Heart left ventricle (tissue), 16 donors: ENCODE data around the gene STPG2. TPM values are rescaled to one million over a fixed set of nuclear protein-coding genes. Genes with fewer than 3 reads are reported as not detected.

ENCODE experiments used
- ATAC-seq, 4 donors: fragments of 200-7000 bp; cut with Tn5 transposase; one replicate each; pipeline ENCODE4 v1.9.1; 2020 to 2022; ENCODE audit warnings: moderate library complexity in 4 of 4, mild to moderate bottlenecking in 3 of 4, moderate number of reproducible peaks in 1 of 4
- DNase-seq, 5 donors: peaks; one replicate each; pipeline ENCODE4 v3.0.0-alpha.2; 2020
- H3K27ac ChIP-seq, 12 donors: fragments of 200-600 bp; sonication (generic) in 4 of 12; one replicate each; pipeline versions ENCODE4 v1.5.0 to v1.8.0; 2016 to 2022; ENCODE audit warnings: mild to moderate bottlenecking in 2 of 12
- H3K27me3 ChIP-seq, 9 donors: fragments of 200-600 bp; sonication (generic) in 2 of 9; one replicate each; pipeline versions ENCODE4 v1.5.1 to v1.8.0; 2016 to 2022; ENCODE audit warnings: mild to moderate bottlenecking in 3 of 9
- H3K36me3 ChIP-seq, 9 donors: fragments of 200-600 bp; sonication (generic) in 2 of 9; one replicate each; pipeline versions ENCODE4 v1.5.0 to v1.8.0; 2018 to 2022; ENCODE audit warnings: mild to moderate bottlenecking in 2 of 9
- H3K4me1 ChIP-seq, 12 donors: fragments of 200-600 bp; sonication (generic) in 4 of 12; one replicate each; pipeline versions ENCODE4 v1.5.0 to v1.8.0; 2016 to 2022; ENCODE audit warnings: mild to moderate bottlenecking in 3 of 12
- H3K4me3 ChIP-seq, 12 donors: fragments of 200-600 bp; sonication (generic) in 4 of 12; one replicate each; pipeline versions ENCODE4 v1.5.0 to v1.8.0; 2017 to 2022; ENCODE audit warnings: mild to moderate bottlenecking in 9 of 12, moderate library complexity in 4 of 12
- H3K9me3 ChIP-seq, 12 donors: fragments of 200-600 bp; sonication (generic) in 4 of 12; one replicate each; pipeline versions ENCODE4 v1.5.0 to v1.8.0; 2016 to 2022; ENCODE audit warnings: mild to moderate bottlenecking in 1 of 12
- POLR2A ChIP-seq, 2 donors: fragments of 450-650 bp; IDR thresholded peaks; one replicate each; pipeline ENCODE4 v1.6.1; 2017; ENCODE audit warnings: antibody characterized with exemption in 2 of 2, mild to moderate bottlenecking in 2 of 2, moderate library complexity in 2 of 2
- WGBS, 4 donors: extraction: QIAGEN DNeasy Blood & Tissue Kit in 2 of 4; methylation state at CpG; one replicate each; pipeline versions ENCODE4 v1.1.5 to v1.1.7; 2013 to 2018; 5-methylcytosine and 5-hydroxymethylcytosine counted together
- intact Hi-C, 10 donors: fragments of 100-400 bp; cut with DNase I; formaldehyde crosslinking; loops; one replicate each; pipeline versions ENCODE4 v1.11.1 to v1.14.2; 2022
- polyA plus RNA-seq, 2 donors: library from polyadenylated mRNA; stranded (reverse); fragments of 200-250 nt; gene quantifications; one replicate each; pipeline ENCODE4 v1.2.3, GENCODE V29; 2013
- total RNA-seq, 9 donors: library from RNA; depleted of rRNA in 2 of 9; stranded (reverse); fragments of >200 nt in 2 of 9; fragmentation: NEBNext Ultra II Directional in 3 of 9; extraction: Animal tissue kit (Norgen Biotek cat#: 25700) in 3 of 9; gene quantifications; one replicate each; pipeline versions ENCODE4 v1.1.0 to v1.2.4, GENCODE V29; 2016 to 2023
- TF ChIP-seq, protein P1 (sequence below), 12 donors: fragments of 200-600 bp; sonication (generic) in 4 of 12; IDR thresholded peaks; one replicate each; pipeline versions ENCODE4 v1.5.0 to v1.8.0; 2018 to 2022; ENCODE audit warnings: antibody characterized with exemption in 12 of 12, mild to moderate bottlenecking in 5 of 12
- donor health status: ischemic (EF 13 %, LVEDD 7.1; RV severe dilation, severe dysfunction).
- donor health status: healthy with polysubstance abuse.
- donor health status: DM: no; HTN: yes; CAD: no.
- donor health status: DM: no; HTN: no; CAD: no.
- donor health status: ischemic (EF 25% LVEDD 6.9; RV normal size, moderate dysfunction).
- donor health status: ischemic (EF 25% LVEDD 5.7; RV mildly dilated, moderate dysfunction).
- donor health status: healthy.
- donor health status: DM: yes; HTN: yes; CAD: no.
- donor health status: ischemic (EF 35%, LVEDD 5.7; RV mildly dilated, moderate dysfunction).
- donor health status: nonischemic (EF 11% LVEDD 7.7; RV severe dilation, severe dysfunction).
- donor health status: DM: yes; HTN: yes; CAD: no.
- donor health status: PGD.
- donor health status: ischemic (EF 29% LVEDD 5.4; RV normal size, mild dysfunction).
- donor health status: nonischemic (EF 23%, LVEDD 6.1; RV moderate dilation, normal function).

STPG2 gene
- total and polyA plus RNA-seq, 11 donors, result 0.16 to 0.71 (median 0.32) TPM; not detected in 4

DNA sequence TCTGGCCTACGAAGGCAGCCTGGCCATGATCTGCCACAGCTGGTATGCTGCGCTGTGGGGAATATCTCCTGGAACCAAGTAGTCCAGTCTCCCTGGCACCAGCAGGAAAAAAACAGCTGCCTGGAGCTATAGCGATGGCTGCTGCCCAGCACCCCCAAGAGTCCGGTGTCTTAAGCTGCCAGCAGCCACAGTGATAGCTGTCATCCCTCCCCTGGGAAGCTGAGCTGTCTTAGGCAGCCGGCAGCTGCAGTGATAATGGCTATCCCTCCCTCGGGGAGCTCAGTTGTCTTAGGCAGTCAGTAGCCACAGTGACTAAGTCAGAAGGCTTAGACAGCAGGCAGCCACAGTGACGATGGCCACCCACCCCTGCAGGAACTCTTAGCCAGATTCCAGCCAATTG lies 205.1 kb downstream of the STPG2 start:
- no peak for DNase-seq
- 68 to 79% (median 71%) methylated on average over 3 to 7 of the region's 7 CpGs for WGBS, 4 donors
- H3K4me1 ChIP-seq, result no peaks in the 10 kb centered on the region
- no peak for ATAC-seq
- H3K4me3 ChIP-seq, result no peak overlapping the region
- no peaks in the 10 kb centered on the region for H3K36me3 ChIP-seq
- intact Hi-C loops, result no loop called here
- H3K27me3 ChIP-seq, result no peaks in the 10 kb centered on the region
- H3K27ac ChIP-seq, result no peak overlapping the region
- H3K9me3 ChIP-seq, result peaks cover 0 to 51% (median 18%) of the 10 kb centered on the region in 12 donors
- no peak for TF ChIP-seq POLR2A (IDR thresholded peaks at IDR 0.05)
- TF ChIP-seq, protein P1, sequence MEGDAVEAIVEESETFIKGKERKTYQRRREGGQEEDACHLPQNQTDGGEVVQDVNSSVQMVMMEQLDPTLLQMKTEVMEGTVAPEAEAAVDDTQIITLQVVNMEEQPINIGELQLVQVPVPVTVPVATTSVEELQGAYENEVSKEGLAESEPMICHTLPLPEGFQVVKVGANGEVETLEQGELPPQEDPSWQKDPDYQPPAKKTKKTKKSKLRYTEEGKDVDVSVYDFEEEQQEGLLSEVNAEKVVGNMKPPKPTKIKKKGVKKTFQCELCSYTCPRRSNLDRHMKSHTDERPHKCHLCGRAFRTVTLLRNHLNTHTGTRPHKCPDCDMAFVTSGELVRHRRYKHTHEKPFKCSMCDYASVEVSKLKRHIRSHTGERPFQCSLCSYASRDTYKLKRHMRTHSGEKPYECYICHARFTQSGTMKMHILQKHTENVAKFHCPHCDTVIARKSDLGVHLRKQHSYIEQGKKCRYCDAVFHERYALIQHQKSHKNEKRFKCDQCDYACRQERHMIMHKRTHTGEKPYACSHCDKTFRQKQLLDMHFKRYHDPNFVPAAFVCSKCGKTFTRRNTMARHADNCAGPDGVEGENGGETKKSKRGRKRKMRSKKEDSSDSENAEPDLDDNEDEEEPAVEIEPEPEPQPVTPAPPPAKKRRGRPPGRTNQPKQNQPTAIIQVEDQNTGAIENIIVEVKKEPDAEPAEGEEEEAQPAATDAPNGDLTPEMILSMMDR (IDR thresholded peaks at IDR 0.05), result no peak

DNA sequence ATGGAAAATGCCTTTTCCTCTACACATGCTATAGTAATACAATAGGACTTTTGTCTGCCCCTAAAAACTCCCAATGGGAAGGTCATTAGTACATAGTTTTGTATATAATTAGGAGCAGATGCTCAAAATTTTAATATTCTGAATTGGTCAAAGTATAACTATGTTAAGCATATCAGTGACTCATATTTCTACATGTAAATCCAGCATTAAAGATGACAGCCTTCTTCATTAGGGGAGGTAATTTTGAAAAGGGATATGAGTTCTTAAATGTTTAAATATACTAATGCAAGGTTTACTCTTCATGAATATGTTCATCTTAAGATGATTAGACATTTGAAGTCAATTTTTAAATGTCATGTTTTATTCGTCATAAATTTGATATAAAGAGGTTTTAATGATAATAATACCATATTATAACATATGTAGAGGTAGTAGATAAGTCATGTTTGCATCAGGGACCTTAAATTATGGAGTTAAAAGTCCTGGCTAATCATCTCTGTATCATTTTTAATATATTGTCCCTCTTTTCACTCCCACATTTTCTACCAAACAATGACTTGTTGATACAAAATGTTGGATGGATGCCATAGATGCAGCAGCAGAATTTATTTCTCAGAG lies 218.8 kb downstream of the STPG2 start:
- Histone ChIP-seq H3K27ac (no peak overlapping the region), H3K9me3 (peaks cover 0 to 4% (median 0%) of the 10 kb centered on the region in 12 donors), H3K4me3 (no peak overlapping the region), H3K4me1 (no peaks in the 10 kb centered on the region), H3K27me3 (no peaks in the 10 kb centered on the region), H3K36me3 (no peaks in the 10 kb centered on the region)
- DNase-seq (no peak), ATAC-seq (no peak)
- TF ChIP-seq, protein P1 (IDR thresholded peaks at IDR 0.05), result no peak
- no peak for TF ChIP-seq POLR2A (IDR thresholded peaks at IDR 0.05)
- 41 to 51% (median 45%) methylated on average over 1 of the region's 1 CpG for WGBS, 4 donors
- intact Hi-C loops, result no loop called here

DNA sequence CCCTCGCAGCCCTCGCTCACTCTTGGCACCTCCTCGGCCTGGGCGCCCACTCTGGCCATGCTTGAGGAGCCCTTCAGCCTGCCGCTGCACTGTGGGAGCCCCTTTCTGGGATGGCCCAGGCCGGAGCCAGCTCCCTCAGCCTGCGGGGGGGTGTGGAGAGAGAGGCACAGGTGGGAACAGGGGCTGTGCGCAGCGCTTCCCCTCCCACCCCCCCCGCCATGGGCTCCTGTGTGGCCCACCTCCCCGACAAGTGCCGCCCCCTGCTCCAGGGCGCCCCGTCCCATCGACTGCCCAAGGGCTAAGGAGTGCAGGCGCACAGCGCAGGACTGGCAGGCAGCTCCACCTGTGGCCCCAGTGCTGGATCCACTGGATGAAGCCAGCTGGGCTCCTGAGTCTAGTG lies 220.2 kb downstream of the STPG2 start:
- H3K9me3 ChIP-seq, result no peaks in the 10 kb centered on the region
- no peaks in the 10 kb centered on the region for H3K27me3 ChIP-seq
- no peaks in the 10 kb centered on the region for H3K4me1 ChIP-seq
- no peak overlapping the region for H3K27ac ChIP-seq
- no peak overlapping the region for H3K4me3 ChIP-seq
- 91 to 96% (median 94%) methylated on average over 4 to 17 of the region's 17 CpGs for WGBS, 4 donors
- ATAC-seq, result no peak
- no peaks in the 10 kb centered on the region for H3K36me3 ChIP-seq
- DNase-seq, result no peak
- TF ChIP-seq, protein P1 (IDR thresholded peaks at IDR 0.05), result no peak
- no peak for TF ChIP-seq POLR2A (IDR thresholded peaks at IDR 0.05)
- intact Hi-C loops, result no loop called here

DNA sequence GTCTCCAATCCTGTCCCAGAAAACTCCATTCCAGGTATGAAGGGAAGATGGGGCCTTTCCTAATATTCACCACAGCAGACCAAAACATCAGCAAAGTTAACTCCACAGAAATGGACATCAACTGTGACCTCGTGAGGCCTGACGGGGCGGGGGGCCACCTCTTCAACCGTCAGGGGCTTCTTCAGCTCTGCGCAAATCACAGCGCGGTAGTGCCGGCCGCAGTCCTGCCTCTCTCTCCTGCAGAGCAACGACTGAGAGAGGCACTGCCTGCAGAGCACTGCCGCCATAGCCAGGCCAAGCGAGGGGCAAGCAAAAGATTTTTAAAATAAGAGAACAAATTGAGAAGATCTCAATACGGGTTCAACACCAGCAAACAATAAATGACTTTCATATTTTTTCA lies 226.2 kb downstream of the STPG2 start:
- Histone ChIP-seq H3K4me3 (no peak overlapping the region), H3K4me1 (no peaks in the 10 kb centered on the region), H3K9me3 (no peaks in the 10 kb centered on the region), H3K27me3 (no peaks in the 10 kb centered on the region), H3K36me3 (no peaks in the 10 kb centered on the region), H3K27ac (no peak overlapping the region)
- TF ChIP-seq POLR2A (IDR thresholded peaks at IDR 0.05), result no peak
- TF ChIP-seq, protein P1 (IDR thresholded peaks at IDR 0.05), result no peak
- WGBS, 4 donors, result 83 to 88% (median 86%) methylated on average over 13 of the region's 13 CpGs
- intact Hi-C loops, result no loop called here
- no peak for ATAC-seq
- no peak for DNase-seq
